Lower lobe of right lung (tissue), 2 donors: ENCODE results near the gene KLK4. TPM values are rescaled to one million over a fixed set of nuclear protein-coding genes. Genes with fewer than 3 reads are reported as not detected.

Experiments used
- ATAC-seq, 2 donors: fragments of 200-7000 bp; cut with Tn5 transposase; one replicate each; pipeline ENCODE4 v1.9.1; 2020 to 2022; ENCODE audit warnings: mild to moderate bottlenecking in 2 of 2, moderate library complexity in 2 of 2
- DNase-seq: peaks from one replicate; pipeline ENCODE4 v3.0.0-alpha.2; 2020
- H3K27ac ChIP-seq: fragments of 200-600 bp; one replicate; pipeline ENCODE4 v1.8.0; 2022
- H3K27me3 ChIP-seq: fragments of 200-600 bp; one replicate; pipeline ENCODE4 v1.8.0; 2022; ENCODE audit warnings: low read depth
- H3K36me3 ChIP-seq: fragments of 200-600 bp; one replicate; pipeline ENCODE4 v1.8.0; 2022; ENCODE audit warnings: mild to moderate bottlenecking
- H3K4me1 ChIP-seq: fragments of 200-600 bp; one replicate; pipeline ENCODE4 v1.8.0; 2022
- H3K4me3 ChIP-seq: fragments of 200-600 bp; one replicate; pipeline ENCODE4 v1.8.0; 2022; ENCODE audit warnings: mild to moderate bottlenecking
- H3K9me3 ChIP-seq: fragments of 200-600 bp; one replicate; pipeline ENCODE4 v1.8.0; 2022
- intact Hi-C: fragments of 100-400 bp; cut with DNase I; formaldehyde crosslinking; loops from one replicate; pipeline ENCODE4 v1.11.0; 2022
- total RNA-seq: library from RNA; stranded (reverse); fragmentation: NEBNext Ultra II Directional; extraction: Animal tissue kit (Norgen Biotek cat#: 25700); gene quantifications from one replicate; pipeline ENCODE4 v1.2.1, GENCODE V29; 2021
- TF ChIP-seq, protein P1 (sequence below): fragments of 200-600 bp; IDR thresholded peaks from one replicate; pipeline ENCODE4 v1.8.0; 2022; ENCODE audit warnings: antibody characterized with exemption, mild to moderate bottlenecking
- donor health status: DM: no; HTN: yes; CAD: no; lungs with severe emphysema.

KLK4 gene
- total RNA-seq, 1 donor from 2014 or later: not detected

DNA sequence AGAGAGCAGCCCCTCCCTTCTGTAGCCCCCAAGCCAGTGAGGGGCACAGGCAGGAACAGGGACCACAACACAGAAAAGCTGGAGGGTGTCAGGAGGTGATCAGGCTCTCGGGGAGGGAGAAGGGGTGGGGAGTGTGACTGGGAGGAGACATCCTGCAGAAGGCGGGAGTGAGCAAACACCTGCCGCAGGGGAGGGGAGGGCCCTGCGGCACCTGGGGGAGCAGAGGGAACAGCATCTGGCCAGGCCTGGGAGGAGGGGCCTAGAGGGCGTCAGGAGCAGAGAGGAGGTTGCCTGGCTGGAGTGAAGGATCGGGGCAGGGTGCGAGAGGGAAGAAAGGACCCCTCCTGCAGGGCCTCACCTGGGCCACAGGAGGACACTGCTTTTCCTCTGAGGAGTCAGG is 52.3 kb downstream of the KLK4 start:
- H3K27ac ChIP-seq: no peak overlapping the region
- peaks cover 28% of the 10 kb centered on the region for H3K27me3 ChIP-seq
- no peaks in the 10 kb centered on the region for H3K9me3 ChIP-seq
- intact Hi-C loops: no loop called here
- TF ChIP-seq, protein P1, sequence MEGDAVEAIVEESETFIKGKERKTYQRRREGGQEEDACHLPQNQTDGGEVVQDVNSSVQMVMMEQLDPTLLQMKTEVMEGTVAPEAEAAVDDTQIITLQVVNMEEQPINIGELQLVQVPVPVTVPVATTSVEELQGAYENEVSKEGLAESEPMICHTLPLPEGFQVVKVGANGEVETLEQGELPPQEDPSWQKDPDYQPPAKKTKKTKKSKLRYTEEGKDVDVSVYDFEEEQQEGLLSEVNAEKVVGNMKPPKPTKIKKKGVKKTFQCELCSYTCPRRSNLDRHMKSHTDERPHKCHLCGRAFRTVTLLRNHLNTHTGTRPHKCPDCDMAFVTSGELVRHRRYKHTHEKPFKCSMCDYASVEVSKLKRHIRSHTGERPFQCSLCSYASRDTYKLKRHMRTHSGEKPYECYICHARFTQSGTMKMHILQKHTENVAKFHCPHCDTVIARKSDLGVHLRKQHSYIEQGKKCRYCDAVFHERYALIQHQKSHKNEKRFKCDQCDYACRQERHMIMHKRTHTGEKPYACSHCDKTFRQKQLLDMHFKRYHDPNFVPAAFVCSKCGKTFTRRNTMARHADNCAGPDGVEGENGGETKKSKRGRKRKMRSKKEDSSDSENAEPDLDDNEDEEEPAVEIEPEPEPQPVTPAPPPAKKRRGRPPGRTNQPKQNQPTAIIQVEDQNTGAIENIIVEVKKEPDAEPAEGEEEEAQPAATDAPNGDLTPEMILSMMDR: no peak
- no peak overlapping the region for H3K4me3 ChIP-seq
- H3K4me1 ChIP-seq: no peaks in the 10 kb centered on the region
- ATAC-seq: no peak
- no peaks in the 10 kb centered on the region for H3K36me3 ChIP-seq
- no peak for DNase-seq

DNA sequence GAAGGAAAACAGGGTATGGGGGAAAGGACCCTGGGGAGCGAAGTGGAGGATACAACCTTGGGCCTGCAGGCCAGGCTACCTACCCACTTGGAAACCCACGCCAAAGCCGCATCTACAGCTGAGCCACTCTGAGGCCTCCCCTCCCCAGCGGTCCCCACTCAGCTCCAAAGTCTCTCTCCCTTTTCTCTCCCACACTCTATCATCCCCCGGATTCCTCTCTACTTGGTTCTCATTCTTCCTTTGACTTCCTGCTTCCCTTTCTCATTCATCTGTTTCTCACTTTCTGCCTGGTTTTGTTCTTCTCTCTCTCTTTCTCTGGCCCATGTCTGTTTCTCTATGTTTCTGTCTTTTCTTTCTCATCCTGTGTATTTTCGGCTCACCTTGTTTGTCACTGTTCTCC is 53.8 kb downstream of the KLK4 start:
- H3K27ac ChIP-seq: no peak overlapping the region
- peaks cover 27% of the 10 kb centered on the region for H3K27me3 ChIP-seq
- H3K36me3 ChIP-seq: no peaks in the 10 kb centered on the region
- no peaks in the 10 kb centered on the region for H3K4me1 ChIP-seq
- TF ChIP-seq, protein P1: no peak
- ATAC-seq (no peak), DNase-seq (no peak)
- intact Hi-C loops: no loop called here
- H3K4me3 ChIP-seq: no peak overlapping the region
- H3K9me3 ChIP-seq: no peaks in the 10 kb centered on the region

Other genes with a start within 250 kb of the KLK4 start
- gene SHANK1, start 191.6 kb downstream of the KLK4 start, total RNA-seq: 0.71 TPM
- 9.8 TPM for gene CLEC11A, start 188.0 kb downstream of the KLK4 start, total RNA-seq
- not detected for gene GPR32, start 140.9 kb downstream of the KLK4 start, total RNA-seq
- gene ACP4, start 121.0 kb downstream of the KLK4 start, total RNA-seq: not detected
- 1.9 TPM for gene KLK1, start 87.6 kb downstream of the KLK4 start, total RNA-seq
- gene KLK15, start 77.8 kb downstream of the KLK4 start, total RNA-seq: not detected
- not detected for gene KLK3, start 56.5 kb downstream of the KLK4 start, total RNA-seq
- gene KLK2, start 38.0 kb downstream of the KLK4 start, total RNA-seq: not detected
- gene KLK5, start 41.6 kb upstream of the KLK4 start, total RNA-seq: not detected
- not detected for gene KLK6, start 58.2 kb upstream of the KLK4 start, total RNA-seq
- not detected for gene KLK7, start 72.5 kb upstream of the KLK4 start, total RNA-seq
- gene KLK8, start 90.2 kb upstream of the KLK4 start, total RNA-seq: not detected
- gene KLK10, start 108.3 kb upstream of the KLK4 start, total RNA-seq: 5.7 TPM
- gene KLK11, start 115.2 kb upstream of the KLK4 start, total RNA-seq: 11.2 TPM
- gene KLK12, start 123.6 kb upstream of the KLK4 start, total RNA-seq: 1.9 TPM
- 0.56 TPM for gene KLK13, start 153.7 kb upstream of the KLK4 start, total RNA-seq
- 0.89 TPM for gene KLK14, start 171.5 kb upstream of the KLK4 start, total RNA-seq
- gene CTU1, start 197.0 kb upstream of the KLK4 start, total RNA-seq: 8.3 TPM
- gene SIGLEC9, start 213.5 kb upstream of the KLK4 start, total RNA-seq: 24.8 TPM
- gene SIGLEC7, start 230.9 kb upstream of the KLK4 start, total RNA-seq: 10.0 TPM